DOHH2 (cell line): ENCODE measurements around the gene MYO15A.

Experiments used
- H3F3A ChIP-seq: fragments of 200-600 bp; sonication (generic), shearing (Covaris generic); 2 replicates; pipeline ENCODE4 v1.6.0; 2016; ENCODE audit warnings: antibody characterized with exemption, mild to moderate bottlenecking; ENCODE audit not compliant: control insufficient read depth, insufficient read depth
- H3K27ac ChIP-seq: fragments of 200-600 bp; sonication (generic); 2 replicates; pipeline ENCODE4 v1.5.1; 2014; ENCODE audit warnings: low read depth, mild to moderate bottlenecking, low read length, moderate library complexity
- H3K27me3 ChIP-seq: fragments of 200-600 bp; sonication (generic); 2 replicates; pipeline ENCODE4 v1.6.1; 2014; ENCODE audit warnings: mild to moderate bottlenecking, low read length, mixed read lengths; ENCODE audit not compliant: control insufficient read depth
- H3K36me3 ChIP-seq: fragments of 200-600 bp; sonication (generic); 2 replicates; pipeline ENCODE4 v1.6.1; 2014; ENCODE audit warnings: mild to moderate bottlenecking, low read length, moderate library complexity, mixed read lengths; ENCODE audit not compliant: control insufficient read depth
- H3K4me1 ChIP-seq: fragments of 200-600 bp; sonication (generic); 2 replicates; pipeline ENCODE4 v1.6.1; 2014; ENCODE audit warnings: mild to moderate bottlenecking, low read length, mixed read lengths; ENCODE audit not compliant: control insufficient read depth
- H3K4me2 ChIP-seq: fragments of 200-600 bp; sonication (generic); 2 replicates; pipeline ENCODE4 v1.6.0; 2014; ENCODE audit warnings: mild to moderate bottlenecking, low read length, moderate library complexity
- H3K4me3 ChIP-seq: fragments of 200-600 bp; sonication (generic); 2 replicates; pipeline ENCODE4 v1.5.1; 2014; ENCODE audit warnings: mild to moderate bottlenecking, low read length, mixed read lengths
- H3K79me2 ChIP-seq: fragments of 200-600 bp; sonication (generic); 2 replicates; pipeline ENCODE4 v1.6.1; 2014; ENCODE audit warnings: mild to moderate bottlenecking, low read length, mixed read lengths; ENCODE audit not compliant: control insufficient read depth
- H3K9me2 ChIP-seq: fragments of 200-600 bp; sonication (generic); replicated peaks from 2 replicates; pipeline ENCODE4 v1.6.1; 2014; ENCODE audit warnings: mild to moderate bottlenecking, low read length, mixed read lengths; ENCODE audit not compliant: control insufficient read depth
- H3K9me3 ChIP-seq: fragments of 200-600 bp; sonication (generic); 2 replicates; pipeline ENCODE4 v1.6.1; 2014; ENCODE audit warnings: antibody characterized with exemption, low read length, mixed read lengths; ENCODE audit not compliant: control insufficient read depth, insufficient read depth
- H4K20me1 ChIP-seq: fragments of 200-600 bp; sonication (generic); 2 replicates; pipeline ENCODE4 v1.6.0; 2014; ENCODE audit warnings: low read depth, mild to moderate bottlenecking, antibody characterized with exemption, low read length, moderate library complexity; ENCODE audit not compliant: control insufficient read depth, insufficient read depth
- EZH2phosphoT487 ChIP-seq: fragments of 200-600 bp; sonication (generic); IDR thresholded peaks from 2 replicates; pipeline ENCODE4 v1.6.1; 2017; ENCODE audit warnings: borderline replicate concordance, mild to moderate bottlenecking, antibody characterized with exemption, low read length, moderate library complexity, mixed read lengths
- TF ChIP-seq, protein P1 (sequence below): fragments of 200-600 bp; sonication (generic); IDR thresholded peaks from one replicate; pipeline ENCODE4 v1.5.1; 2014; ENCODE audit warnings: antibody characterized with exemption, mild to moderate bottlenecking, low read depth, low read length; ENCODE audit not compliant: poor library complexity, severe bottlenecking

Gene MYO15A

DNA sequence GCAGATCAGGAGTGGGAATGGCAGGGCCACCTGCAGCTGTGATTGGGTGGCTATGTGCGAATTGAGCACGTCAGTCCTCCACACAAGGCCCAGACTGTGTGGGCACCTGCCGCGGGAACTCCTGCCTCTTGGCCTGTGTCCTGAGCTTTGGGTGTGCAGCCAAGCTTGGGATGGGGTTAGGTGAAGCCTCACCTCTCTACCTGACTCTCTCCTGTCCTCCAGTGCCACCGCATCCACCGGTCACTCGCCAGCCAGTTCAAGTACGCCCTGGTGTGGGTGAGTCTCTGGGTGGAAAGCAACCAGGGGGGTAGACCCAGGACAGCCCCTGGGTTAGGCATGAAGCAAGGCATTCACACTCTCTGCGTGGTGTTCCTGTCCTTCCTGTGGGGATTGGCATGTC is 2.3 kb upstream of the MYO15A start:
- no peaks in the 10 kb centered on the region for H3K9me3 ChIP-seq
- no peak overlapping the region for H3K4me3 ChIP-seq
- H3K4me1 ChIP-seq = peaks cover 9% of the 10 kb centered on the region
- no peak overlapping the region for H3K4me2 ChIP-seq
- H3K27me3 ChIP-seq = no peaks in the 10 kb centered on the region
- no peaks in the 10 kb centered on the region for H3F3A ChIP-seq
- H3K27ac ChIP-seq = no peak overlapping the region
- no peaks in the 10 kb centered on the region for H4K20me1 ChIP-seq
- H3K9me2 ChIP-seq = no peaks in the 10 kb centered on the region
- no peaks in the 10 kb centered on the region for H3K79me2 ChIP-seq
- peaks cover 18% of the 10 kb centered on the region; the same call in 1 of the 2 replicates for H3K36me3 ChIP-seq
- TF ChIP-seq, protein P1, sequence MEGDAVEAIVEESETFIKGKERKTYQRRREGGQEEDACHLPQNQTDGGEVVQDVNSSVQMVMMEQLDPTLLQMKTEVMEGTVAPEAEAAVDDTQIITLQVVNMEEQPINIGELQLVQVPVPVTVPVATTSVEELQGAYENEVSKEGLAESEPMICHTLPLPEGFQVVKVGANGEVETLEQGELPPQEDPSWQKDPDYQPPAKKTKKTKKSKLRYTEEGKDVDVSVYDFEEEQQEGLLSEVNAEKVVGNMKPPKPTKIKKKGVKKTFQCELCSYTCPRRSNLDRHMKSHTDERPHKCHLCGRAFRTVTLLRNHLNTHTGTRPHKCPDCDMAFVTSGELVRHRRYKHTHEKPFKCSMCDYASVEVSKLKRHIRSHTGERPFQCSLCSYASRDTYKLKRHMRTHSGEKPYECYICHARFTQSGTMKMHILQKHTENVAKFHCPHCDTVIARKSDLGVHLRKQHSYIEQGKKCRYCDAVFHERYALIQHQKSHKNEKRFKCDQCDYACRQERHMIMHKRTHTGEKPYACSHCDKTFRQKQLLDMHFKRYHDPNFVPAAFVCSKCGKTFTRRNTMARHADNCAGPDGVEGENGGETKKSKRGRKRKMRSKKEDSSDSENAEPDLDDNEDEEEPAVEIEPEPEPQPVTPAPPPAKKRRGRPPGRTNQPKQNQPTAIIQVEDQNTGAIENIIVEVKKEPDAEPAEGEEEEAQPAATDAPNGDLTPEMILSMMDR = no peak
- no peak for TF ChIP-seq EZH2phosphoT487

DNA sequence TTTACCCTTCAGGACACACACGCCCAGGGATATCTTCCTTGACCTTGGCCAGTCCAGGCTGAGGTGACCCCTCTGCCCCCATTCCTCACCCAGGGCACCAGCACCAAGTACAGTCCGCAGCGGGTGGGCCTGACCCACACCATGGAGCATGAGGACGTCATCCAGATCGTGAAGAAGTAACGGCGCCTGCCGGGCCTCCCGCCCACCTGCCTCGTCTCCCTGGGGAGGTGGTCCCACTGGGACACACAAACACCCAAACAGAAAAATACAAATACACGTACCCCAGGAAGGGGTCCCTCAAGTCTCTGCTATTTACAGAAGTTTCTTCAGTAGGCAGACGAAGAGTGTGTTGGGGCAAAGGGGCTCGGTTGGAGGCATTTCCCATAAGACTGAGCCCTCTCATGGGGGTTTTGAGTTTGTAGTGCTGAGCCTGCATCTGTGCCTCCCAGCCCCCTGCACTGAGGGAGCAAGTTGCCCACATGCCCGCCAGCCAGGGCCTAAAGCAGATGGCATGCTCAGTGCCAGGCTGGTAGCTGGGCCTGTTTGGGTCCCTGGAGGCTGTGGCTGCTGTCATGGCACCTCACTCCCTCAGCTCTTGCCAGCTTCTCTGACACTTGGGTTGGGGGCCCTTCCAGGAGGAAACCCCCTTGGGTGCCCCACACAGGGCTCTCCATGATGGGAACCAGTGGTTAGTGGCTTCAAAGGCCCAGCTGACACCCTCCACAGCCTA is 1.3 kb upstream of the MYO15A start:
- Histone ChIP-seq H3K4me2 (no peak overlapping the region), H3K9me2 (no peaks in the 10 kb centered on the region), H3F3A (no peaks in the 10 kb centered on the region), H3K27me3 (no peaks in the 10 kb centered on the region), H3K79me2 (no peaks in the 10 kb centered on the region), H3K4me3 (no peak overlapping the region), H3K4me1 (peaks cover 5% of the 10 kb centered on the region), H4K20me1 (no peaks in the 10 kb centered on the region), H3K36me3 (peaks cover 10% of the 10 kb centered on the region; the same call in 1 of the 2 replicates), H3K9me3 (no peaks in the 10 kb centered on the region), H3K27ac (no peak overlapping the region)
- TF ChIP-seq, protein P1 = no peak

DNA sequence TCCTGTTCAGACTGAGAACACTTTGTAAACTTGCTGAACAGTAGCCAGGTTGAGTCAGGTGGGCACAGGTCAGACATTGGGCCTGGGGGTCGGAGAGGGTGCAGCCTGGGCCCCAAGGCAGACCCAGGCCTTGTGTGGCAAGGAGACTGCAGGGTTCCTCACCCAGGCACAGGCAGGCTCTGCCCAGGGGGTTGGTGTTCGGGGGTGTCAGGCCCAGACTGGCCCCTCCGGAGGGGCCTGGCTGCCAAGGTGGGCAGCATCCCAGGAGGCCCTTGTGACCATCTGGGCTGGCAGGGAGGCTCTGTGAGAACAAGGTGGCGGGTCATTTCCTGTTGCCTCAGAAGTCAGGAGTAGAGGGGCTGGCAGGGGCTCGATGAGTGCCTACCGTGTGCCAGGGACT is 585 bp upstream of the MYO15A start:
- Histone ChIP-seq H3K4me3 (no peak overlapping the region), H3K4me1 (peaks cover under 1% of the 10 kb centered on the region), H3K36me3 (peaks cover 7% of the 10 kb centered on the region; the same call in 1 of the 2 replicates), H3K79me2 (no peaks in the 10 kb centered on the region), H3K27me3 (no peaks in the 10 kb centered on the region), H3K9me3 (no peaks in the 10 kb centered on the region), H3F3A (no peaks in the 10 kb centered on the region), H4K20me1 (no peaks in the 10 kb centered on the region), H3K27ac (no peak overlapping the region), H3K9me2 (no peaks in the 10 kb centered on the region), H3K4me2 (no peak overlapping the region)
- TF ChIP-seq, protein P1 = no peak
- TF ChIP-seq EZH2phosphoT487 = no peak
